ENCODE measurements around the gene UNK. TPM values are rescaled to one million over a fixed set of nuclear protein-coding genes. Genes with fewer than 3 reads are reported as not detected.
A peak's percentile ranks its signal among the peaks of the same experiment; 100 is the strongest.

The UNK gene
- total and polyA plus RNA-seq, 2 of the 13 experiments (the other 11 are each of a cell fraction or from before 2014, with no cell fraction given) = 31.6 to 33.0 TPM

GRCh38 chr17:75846692-75847613 lies 62.3 kb downstream of the UNK start (continued):
- TF ChIP-seq, protein P1, sequence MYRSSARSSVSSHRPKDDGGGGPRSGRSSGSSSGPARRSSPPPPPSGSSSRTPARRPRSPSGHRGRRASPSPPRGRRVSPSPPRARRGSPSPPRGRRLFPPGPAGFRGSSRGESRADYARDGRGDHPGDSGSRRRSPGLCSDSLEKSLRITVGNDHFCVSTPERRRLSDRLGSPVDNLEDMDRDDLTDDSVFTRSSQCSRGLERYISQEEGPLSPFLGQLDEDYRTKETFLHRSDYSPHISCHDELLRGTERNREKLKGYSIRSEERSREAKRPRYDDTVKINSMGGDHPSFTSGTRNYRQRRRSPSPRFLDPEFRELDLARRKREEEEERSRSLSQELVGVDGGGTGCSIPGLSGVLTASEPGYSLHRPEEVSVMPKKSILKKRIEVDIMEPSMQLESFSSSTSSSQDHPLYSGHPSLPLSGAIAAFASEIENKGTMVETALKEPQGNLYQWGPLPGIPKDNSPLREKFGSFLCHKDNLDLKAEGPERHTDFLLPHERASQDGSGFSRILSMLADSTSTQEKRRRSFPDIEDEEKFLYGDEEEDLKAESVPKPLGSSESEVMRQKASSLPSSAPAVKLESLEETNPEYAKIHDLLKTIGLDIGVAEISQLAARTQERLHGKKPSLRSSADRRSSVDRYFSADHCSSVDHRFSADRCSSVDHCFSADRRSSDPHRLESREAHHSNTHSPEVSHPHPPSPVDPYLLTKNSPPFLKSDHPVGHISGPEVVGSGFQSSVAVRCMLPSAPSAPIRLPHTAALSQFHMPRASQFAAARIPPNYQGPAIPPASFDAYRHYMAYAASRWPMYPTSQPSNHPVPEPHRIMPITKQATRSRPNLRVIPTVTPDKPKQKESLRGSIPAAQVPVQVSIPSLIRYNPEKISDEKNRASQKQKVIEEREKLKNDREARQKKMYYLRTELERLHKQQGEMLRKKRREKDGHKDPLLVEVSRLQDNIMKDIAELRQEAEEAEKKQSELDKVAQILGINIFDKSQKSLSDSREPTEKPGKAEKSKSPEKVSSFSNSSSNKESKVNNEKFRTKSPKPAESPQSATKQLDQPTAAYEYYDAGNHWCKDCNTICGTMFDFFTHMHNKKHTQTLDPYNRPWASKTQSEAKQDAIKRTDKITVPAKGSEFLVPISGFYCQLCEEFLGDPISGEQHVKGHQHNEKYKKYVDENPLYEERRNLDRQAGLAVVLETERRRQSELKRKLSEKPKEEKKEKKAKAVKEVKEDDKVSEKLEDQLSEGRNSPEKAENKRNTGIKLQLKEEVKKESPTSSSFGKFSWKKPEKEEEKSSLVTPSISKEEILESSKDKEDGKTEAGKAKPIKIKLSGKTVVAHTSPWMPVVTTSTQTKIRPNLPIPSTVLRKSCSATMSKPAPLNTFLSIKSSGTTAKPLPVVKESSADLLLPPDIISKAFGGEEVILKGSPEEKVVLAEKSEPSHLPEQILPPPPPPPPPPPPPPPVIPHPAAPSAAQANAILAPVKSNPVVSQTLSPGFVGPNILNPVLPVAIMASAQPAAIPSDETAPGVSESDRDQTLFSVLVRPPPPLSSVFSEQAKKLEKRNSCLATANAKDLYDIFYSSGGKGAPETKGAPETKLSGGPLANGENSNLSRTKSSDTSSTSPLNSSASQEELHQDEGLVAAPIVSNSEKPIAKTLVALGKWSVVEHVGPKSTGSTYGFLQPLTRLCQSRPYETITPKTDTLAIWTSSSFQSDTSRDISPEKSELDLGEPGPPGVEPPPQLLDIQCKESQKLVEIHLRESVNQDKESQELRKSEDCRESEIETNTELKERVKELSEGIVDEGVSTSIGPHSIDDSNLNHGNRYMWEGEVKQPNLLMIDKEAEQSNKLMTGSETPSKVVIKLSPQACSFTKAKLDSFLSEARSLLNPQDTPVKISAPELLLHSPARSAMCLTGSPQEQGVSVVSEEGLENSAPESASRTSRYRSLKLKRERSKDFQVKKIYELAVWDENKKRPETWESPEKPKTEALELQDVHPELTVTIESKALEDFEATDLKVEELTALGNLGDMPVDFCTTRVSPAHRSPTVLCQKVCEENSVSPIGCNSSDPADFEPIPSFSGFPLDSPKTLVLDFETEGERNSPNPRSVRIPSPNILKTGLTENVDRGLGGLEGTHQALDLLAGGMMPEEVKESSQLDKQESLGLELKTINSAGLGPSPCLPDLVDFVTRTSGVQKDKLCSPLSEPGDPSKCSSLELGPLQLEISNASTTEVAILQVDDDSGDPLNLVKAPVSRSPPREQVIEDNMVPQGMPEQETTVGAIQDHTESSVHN (CRISPR knock-in tag; IDR thresholded peaks at IDR 0.05) = no peak; the same call in 1 of the 2 replicates
- TF ChIP-seq, protein P2, sequence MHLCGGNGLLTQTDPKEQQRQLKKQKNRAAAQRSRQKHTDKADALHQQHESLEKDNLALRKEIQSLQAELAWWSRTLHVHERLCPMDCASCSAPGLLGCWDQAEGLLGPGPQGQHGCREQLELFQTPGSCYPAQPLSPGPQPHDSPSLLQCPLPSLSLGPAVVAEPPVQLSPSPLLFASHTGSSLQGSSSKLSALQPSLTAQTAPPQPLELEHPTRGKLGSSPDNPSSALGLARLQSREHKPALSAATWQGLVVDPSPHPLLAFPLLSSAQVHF (CRISPR knock-in tag; IDR thresholded peaks at IDR 0.05) = peak; percentile 82; the same call in 1 of the 2 replicates
- TF ChIP-seq RAD21 (CRISPR knock-in tag; IDR thresholded peaks at IDR 0.05) (peak; percentile 47; the same call in 1 of the 2 replicates), LCORL (IDR thresholded peaks at IDR 0.05) (no peak), LCORL (CRISPR knock-in tag; IDR thresholded peaks at IDR 0.05) (peak; percentile 98), ZNF580 (CRISPR knock-in tag; IDR thresholded peaks at IDR 0.05; ENCODE audit: borderline replicate concordance, low read depth) (peak; percentile 84; the same call in 1 of the 2 replicates), HMG20A (CRISPR knock-in tag; IDR thresholded peaks at IDR 0.05; ENCODE audit: borderline replicate concordance) (no peak), EHMT2 (IDR thresholded peaks at IDR 0.05; ENCODE audit: borderline replicate concordance, low read depth, low read length) (no peak), SMC3 (IDR thresholded peaks at IDR 0.05; ENCODE audit: low read length) (no peak), ZNF749 (CRISPR knock-in tag; IDR thresholded peaks at IDR 0.05; ENCODE audit: borderline replicate concordance) (peak; percentile 91), ZNF282 (IDR thresholded peaks at IDR 0.05; ENCODE audit: partially characterized antibody) (no peak), ZSCAN21 (CRISPR knock-in tag; IDR thresholded peaks at IDR 0.05; ENCODE audit: borderline replicate concordance) (peak; percentile 94), POLR2A (IDR thresholded peaks at IDR 0.05; ENCODE audit: insufficient read depth in 1 of 2, low read depth in 2 of 2, low read length in 2 of 2) (no peak), ZNF615 (CRISPR knock-in tag; IDR thresholded peaks at IDR 0.05; ENCODE audit: borderline replicate concordance) (peak; percentile 59; the same call in 1 of the 2 replicates), AGO2 (optimal IDR thresholded peaks at IDR 0.05; ENCODE audit: low read depth, low read length) (peak; percentile 65), CCDC6 (CRISPR knock-in tag; IDR thresholded peaks at IDR 0.05) (peak; percentile 83), MED8 (CRISPR knock-in tag; IDR thresholded peaks at IDR 0.05; ENCODE audit: insufficient replicate concordance) (peak; percentile 66), MEF2D (CRISPR knock-in tag; IDR thresholded peaks at IDR 0.05) (peak; percentile 84; the same call in 1 of the 2 replicates)
- TF ChIP-seq, protein P3, sequence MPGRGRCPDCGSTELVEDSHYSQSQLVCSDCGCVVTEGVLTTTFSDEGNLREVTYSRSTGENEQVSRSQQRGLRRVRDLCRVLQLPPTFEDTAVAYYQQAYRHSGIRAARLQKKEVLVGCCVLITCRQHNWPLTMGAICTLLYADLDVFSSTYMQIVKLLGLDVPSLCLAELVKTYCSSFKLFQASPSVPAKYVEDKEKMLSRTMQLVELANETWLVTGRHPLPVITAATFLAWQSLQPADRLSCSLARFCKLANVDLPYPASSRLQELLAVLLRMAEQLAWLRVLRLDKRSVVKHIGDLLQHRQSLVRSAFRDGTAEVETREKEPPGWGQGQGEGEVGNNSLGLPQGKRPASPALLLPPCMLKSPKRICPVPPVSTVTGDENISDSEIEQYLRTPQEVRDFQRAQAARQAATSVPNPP (CRISPR knock-in tag; IDR thresholded peaks at IDR 0.05) = no peak; the same call in 1 of the 2 replicates

All from HepG2 (cell line).